CD14-positive monocyte (primary cell): Measurements from ENCODE around the gene RAMP1. TPM values are rescaled to one million over a fixed set of nuclear protein-coding genes. Genes with fewer than 3 reads are reported as not detected.

ENCODE experiments used
- DNase-seq, 3 donors: peaks; one replicate each; pipeline ENCODE4 v3.0.0-alpha.2; 2011 to 2022
- H2AFZ ChIP-seq: 2 replicates; pipeline ENCODE4 v1.6.0; 2012; ENCODE audit warnings: mild to moderate bottlenecking, low read depth, low read length, inconsistent platforms; ENCODE audit not compliant: insufficient read depth, poor library complexity, severe bottlenecking
- H3K27ac ChIP-seq, 2 donors: 1 replicate in 1 of 2; 2 replicates in 1 of 2; pipeline ENCODE4 v1.5.1; 2012 to 2013; ENCODE audit warnings: low read length in 2 of 2, control low read depth in 1 of 2, inconsistent platforms in 1 of 2, low read depth in 1 of 2, mild to moderate bottlenecking in 1 of 2
- H3K27me3 ChIP-seq, 2 donors: one replicate each; pipeline versions ENCODE4 v1.6.0 to v1.6.1; 2011 to 2013; ENCODE audit warnings: low read length in 2 of 2; ENCODE audit not compliant: control insufficient read depth in 2 of 2, insufficient read depth in 2 of 2
- H3K36me3 ChIP-seq, 2 donors: replicated peaks in 1 of 2; 1 replicate in 1 of 2; 2 replicates in 1 of 2; pipeline versions ENCODE4 v1.5.1 to v1.6.1; 2012 to 2013; ENCODE audit warnings: low read length in 2 of 2, control low read depth in 1 of 2, inconsistent platforms in 1 of 2, mild to moderate bottlenecking in 1 of 2; ENCODE audit not compliant: insufficient read depth in 2 of 2, control insufficient read depth in 1 of 2
- H3K4me1 ChIP-seq, 2 donors: 1 replicate in 1 of 2; 2 replicates in 1 of 2; pipeline versions ENCODE4 v1.5.1 to v1.6.1; 2012 to 2013; ENCODE audit warnings: low read length in 2 of 2, control low read depth in 1 of 2, inconsistent platforms in 1 of 2, mild to moderate bottlenecking in 1 of 2, moderate library complexity in 1 of 2; ENCODE audit not compliant: insufficient read depth in 2 of 2, control insufficient read depth in 1 of 2
- H3K4me2 ChIP-seq: replicated peaks from 2 replicates; pipeline ENCODE3; 2012; ENCODE audit warnings: low read length, moderate library complexity, mild to moderate bottlenecking; ENCODE audit not compliant: poor library complexity, severe bottlenecking; ENCODE audit errors: extremely low read depth
- H3K4me3 ChIP-seq, 3 experiments: fragments of 200-600 bp in 1 of 3; sonication (generic) in 1 of 3; replicated peaks in 1 of 3; 1 replicate in 2 of 3; 2 replicates in 1 of 3; pipeline ENCODE4 v1.5.1; 2011 to 2013; ENCODE audit warnings: low read length in 3 of 3, mild to moderate bottlenecking in 3 of 3, control low read depth in 2 of 3, low read depth in 2 of 3, inconsistent platforms in 1 of 3, moderate library complexity in 1 of 3
- H3K79me2 ChIP-seq: 2 replicates; pipeline ENCODE4 v1.6.0; 2012; ENCODE audit warnings: mild to moderate bottlenecking, control low read depth, inconsistent platforms, low read length, moderate library complexity; ENCODE audit not compliant: insufficient read depth
- H3K9ac ChIP-seq: 2 replicates; pipeline ENCODE4 v1.6.0; 2017; ENCODE audit warnings: low read length, mild to moderate bottlenecking; ENCODE audit not compliant: insufficient read depth, poor library complexity, severe bottlenecking
- H3K9me3 ChIP-seq, 2 donors: replicated peaks in 1 of 2; 1 replicate in 1 of 2; 2 replicates in 1 of 2; pipeline versions ENCODE4 v1.5.1 to v1.6.1; 2012 to 2013; ENCODE audit warnings: low read length in 2 of 2, control low read depth in 1 of 2; ENCODE audit not compliant: control insufficient read depth in 1 of 2, insufficient read depth in 1 of 2
- H4K20me1 ChIP-seq: 2 replicates; pipeline ENCODE4 v1.6.0; 2012; ENCODE audit warnings: mild to moderate bottlenecking, low read length, control low read depth, moderate library complexity; ENCODE audit not compliant: insufficient read depth
- H3K27ac Mint-ChIP-seq, 7 donors: one replicate each; pipeline ENCODE4 v1.8.0; 2020; ENCODE audit warnings: mild to moderate bottlenecking in 7 of 7, mixed read lengths in 7 of 7, moderate library complexity in 6 of 7, inconsistent platforms in 2 of 7
- H3K27me3 Mint-ChIP-seq, 3 donors: one replicate each; pipeline ENCODE4 v1.8.0; 2021 to 2022; ENCODE audit warnings: low read depth in 3 of 3, mild to moderate bottlenecking in 3 of 3, mixed read lengths in 3 of 3, moderate library complexity in 3 of 3, inconsistent platforms in 1 of 3
- H3K36me3 Mint-ChIP-seq, 2 donors: one replicate each; pipeline ENCODE4 v1.8.0; 2020; ENCODE audit warnings: mixed read lengths in 2 of 2, inconsistent platforms in 1 of 2, mild to moderate bottlenecking in 1 of 2
- H3K4me1 Mint-ChIP-seq: one replicate; pipeline ENCODE4 v1.8.0; 2020; ENCODE audit warnings: mild to moderate bottlenecking, mixed read lengths
- H3K4me3 Mint-ChIP-seq, 2 donors: one replicate each; pipeline ENCODE4 v1.8.0; 2020; ENCODE audit warnings: mild to moderate bottlenecking in 2 of 2, mixed read lengths in 2 of 2, moderate library complexity in 1 of 2
- H3K9me3 Mint-ChIP-seq, 7 donors: one replicate each; pipeline ENCODE4 v1.8.0; 2020 to 2022; ENCODE audit warnings: mixed read lengths in 7 of 7, mild to moderate bottlenecking in 6 of 7, moderate library complexity in 6 of 7, inconsistent platforms in 2 of 7
- WGBS: methylation state at CpG from one replicate; pipeline ENCODE4 v1.1.5; 2013; ENCODE audit warnings: missing lambda C conversion rate; ENCODE audit not compliant: insufficient coverage; 5-methylcytosine and 5-hydroxymethylcytosine counted together
- intact Hi-C, 2 donors: fragments of 100-400 bp; cut with micrococcal nuclease; formaldehyde crosslinking; loops; one replicate each; pipeline versions ENCODE4 v1.15.0 to v1.15.1; 2023
- polyA plus RNA-seq, 3 donors: library from polyadenylated mRNA; depleted of rRNA in 1 of 3; unstranded in 2 of 3; stranded (reverse) in 1 of 3; fragments of 300-500 nt in 2 of 3; fragments of >200 nt in 1 of 3; fragmentation: Illumina TruSeq in 2 of 3; gene quantifications; 1 replicate in 2 of 3; 2 replicates in 1 of 3; pipeline ENCODE4 v1.2.3, GENCODE V29; 2012 to 2021
- TF ChIP-seq, protein P1 (sequence below): fragments of 200-600 bp; IDR thresholded peaks from one replicate; pipeline ENCODE4 v1.8.0; 2022; ENCODE audit warnings: antibody characterized with exemption, mild to moderate bottlenecking

RAMP1 gene
- polyA plus RNA-seq, 3 donors, result not detected

- H3K4me3 Mint-ChIP-seq, result no peak overlapping the region
- no peak overlapping the region for H3K4me3 ChIP-seq
- H3K27ac ChIP-seq, result no peak overlapping the region
- H3K9ac ChIP-seq, result no peak overlapping the region
- H3K4me1 Mint-ChIP-seq, result peaks cover 1% of the 10 kb centered on the region
- WGBS, result no CpG with 5 or more reads among the region's 1 CpG
- no peak overlapping the region for H2AFZ ChIP-seq
- peaks cover 0 to 2% (median 0%) of the 10 kb centered on the region in 3 donors for H3K27me3 Mint-ChIP-seq
- peaks cover 0 to 2% (median 0%) of the 10 kb centered on the region in 7 donors for H3K9me3 Mint-ChIP-seq
- DNase-seq, result no peak
- H3K36me3 ChIP-seq, result no peaks in the 10 kb centered on the region
- H3K27me3 ChIP-seq, result no peaks in the 10 kb centered on the region
- H3K36me3 Mint-ChIP-seq, result no peaks in the 10 kb centered on the region
- H3K4me1 ChIP-seq, result no peaks in the 10 kb centered on the region
- intact Hi-C loops, result no loop called here
- no peak overlapping the region for H3K4me2 ChIP-seq
- H3K79me2 ChIP-seq, result no peaks in the 10 kb centered on the region
- no peaks in the 10 kb centered on the region for H4K20me1 ChIP-seq
- H3K9me3 ChIP-seq, result no peaks in the 10 kb centered on the region
- TF ChIP-seq, protein P1, sequence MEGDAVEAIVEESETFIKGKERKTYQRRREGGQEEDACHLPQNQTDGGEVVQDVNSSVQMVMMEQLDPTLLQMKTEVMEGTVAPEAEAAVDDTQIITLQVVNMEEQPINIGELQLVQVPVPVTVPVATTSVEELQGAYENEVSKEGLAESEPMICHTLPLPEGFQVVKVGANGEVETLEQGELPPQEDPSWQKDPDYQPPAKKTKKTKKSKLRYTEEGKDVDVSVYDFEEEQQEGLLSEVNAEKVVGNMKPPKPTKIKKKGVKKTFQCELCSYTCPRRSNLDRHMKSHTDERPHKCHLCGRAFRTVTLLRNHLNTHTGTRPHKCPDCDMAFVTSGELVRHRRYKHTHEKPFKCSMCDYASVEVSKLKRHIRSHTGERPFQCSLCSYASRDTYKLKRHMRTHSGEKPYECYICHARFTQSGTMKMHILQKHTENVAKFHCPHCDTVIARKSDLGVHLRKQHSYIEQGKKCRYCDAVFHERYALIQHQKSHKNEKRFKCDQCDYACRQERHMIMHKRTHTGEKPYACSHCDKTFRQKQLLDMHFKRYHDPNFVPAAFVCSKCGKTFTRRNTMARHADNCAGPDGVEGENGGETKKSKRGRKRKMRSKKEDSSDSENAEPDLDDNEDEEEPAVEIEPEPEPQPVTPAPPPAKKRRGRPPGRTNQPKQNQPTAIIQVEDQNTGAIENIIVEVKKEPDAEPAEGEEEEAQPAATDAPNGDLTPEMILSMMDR, result no peak
- H3K27ac Mint-ChIP-seq, result no peak overlapping the region
These were observed 25.9 kb upstream of the RAMP1 start for GRCh38 chr2:237833546-237833945.

DNA sequence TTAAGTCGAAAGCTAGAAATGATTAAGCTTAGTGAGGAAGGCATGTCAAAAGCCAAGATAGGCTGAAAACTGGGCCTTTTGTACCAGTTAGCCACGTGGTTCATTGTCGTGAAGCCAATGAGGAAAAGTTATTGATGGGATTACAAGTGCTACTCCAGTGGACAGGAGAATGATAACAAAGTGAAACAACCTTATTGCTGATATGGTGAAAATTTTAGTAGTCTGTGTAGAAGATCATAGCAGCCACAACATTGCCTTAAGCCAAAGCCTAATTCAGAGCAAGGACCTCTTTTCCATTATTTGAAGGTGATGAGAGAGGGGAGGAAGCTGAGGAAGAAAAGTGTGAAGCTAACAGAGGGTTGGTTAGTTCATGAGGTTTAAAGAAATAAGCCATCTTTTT, 24.1 kb upstream of the RAMP1 start:
- no peak overlapping the region for H2AFZ ChIP-seq
- Mint-ChIP-seq H3K36me3 (no peaks in the 10 kb centered on the region), H3K4me1 (peaks cover 1% of the 10 kb centered on the region), H3K9me3 (peaks cover 0 to 3% (median 0%) of the 10 kb centered on the region in 7 donors), H3K27me3 (peaks cover 0 to 3% (median 2%) of the 10 kb centered on the region in 3 donors), H3K4me3 (no peak overlapping the region), H3K27ac (no peak overlapping the region)
- H3K79me2 ChIP-seq, result no peaks in the 10 kb centered on the region
- no peaks in the 10 kb centered on the region for H3K9me3 ChIP-seq
- H3K9ac ChIP-seq, result no peak overlapping the region
- intact Hi-C loops, result no loop called here
- TF ChIP-seq, protein P1, result no peak
- H3K36me3 ChIP-seq, result no peaks in the 10 kb centered on the region
- H3K4me1 ChIP-seq, result no peaks in the 10 kb centered on the region
- H3K4me2 ChIP-seq, result no peak overlapping the region
- H3K27ac ChIP-seq, result no peak overlapping the region
- no peak for DNase-seq
- no peaks in the 10 kb centered on the region for H4K20me1 ChIP-seq
- no peak overlapping the region for H3K4me3 ChIP-seq
- no peaks in the 10 kb centered on the region for H3K27me3 ChIP-seq
- 83% methylated on average over 3 of the region's 3 CpGs for WGBS
